ENCODE data around the gene NAA40.

GRCh38 chr11:63892228-63892627 lies 46.6 kb upstream of the NAA40 start:
- TF ChIP-seq CTCF (IDR thresholded peaks at IDR 0.05; ENCODE audit: low read depth, low read length, poor library complexity, severe bottlenecking): no peak
- TF ChIP-seq EZH2phosphoT487 (IDR thresholded peaks at IDR 0.05; ENCODE audit: borderline replicate concordance, low read length): no peak

Data from DOHH2 (cell line).